ENCODE data around the gene RAB17.

The RAB17 gene

GRCh38 chr2:237577956-237578870 is 12.3 kb downstream of the RAB17 start:
- Mint-ChIP-seq H3K4me3 (no peak overlapping the region), H3K36me3 (peaks cover 5% of the 10 kb centered on the region), H3K4me1 (peaks cover 9% of the 10 kb centered on the region), H3K9me3 (no peaks in the 10 kb centered on the region), H3K27ac (no peak overlapping the region)
- no peak for ATAC-seq
- DNase-seq (ENCODE audit: low spot score in 2 of 2): no peak

GRCh38 chr2:237577458-237577857 is 13.1 kb downstream of the RAB17 start:
- DNase-seq (ENCODE audit: low spot score in 2 of 2): no peak
- Mint-ChIP-seq H3K27ac (no peak overlapping the region), H3K4me3 (no peak overlapping the region), H3K36me3 (peaks cover 5% of the 10 kb centered on the region), H3K4me1 (peaks cover 9% of the 10 kb centered on the region), H3K9me3 (no peaks in the 10 kb centered on the region)
- no peak for ATAC-seq

DNA sequence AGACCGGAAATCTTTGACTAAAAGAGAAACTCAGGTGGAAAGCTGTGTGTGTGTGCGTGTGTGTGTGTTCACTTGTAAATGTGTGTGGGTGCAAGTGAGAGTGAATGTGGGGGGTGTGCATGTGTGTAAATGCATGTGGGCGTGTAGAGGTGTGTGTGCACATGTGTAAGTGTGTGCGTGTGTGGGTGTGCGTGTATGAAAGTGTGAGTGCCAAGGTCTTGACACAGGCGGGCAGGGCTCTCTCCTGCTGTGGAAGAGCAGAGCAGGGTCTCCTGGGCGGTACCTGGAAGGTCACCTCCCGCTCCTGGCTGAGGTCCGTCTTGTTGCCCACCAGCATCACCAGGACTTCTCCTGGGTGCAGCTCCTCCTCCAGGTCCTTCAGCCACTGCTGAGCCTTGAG is 13.6 kb downstream of the RAB17 start:
- Mint-ChIP-seq H3K4me1 (peaks cover 11% of the 10 kb centered on the region), H3K9me3 (no peaks in the 10 kb centered on the region), H3K36me3 (peaks cover 2% of the 10 kb centered on the region), H3K27ac (no peak overlapping the region), H3K4me3 (no peak overlapping the region)
- ATAC-seq (no peak), DNase-seq (ENCODE audit: low spot score in 2 of 2) (no peak)

- no peak overlapping the region for H3K4me3 Mint-ChIP-seq
- H3K36me3 Mint-ChIP-seq: no peaks in the 10 kb centered on the region
- H3K27ac Mint-ChIP-seq: no peak overlapping the region
- no peaks in the 10 kb centered on the region for H3K9me3 Mint-ChIP-seq
- ATAC-seq (no peak), DNase-seq (ENCODE audit: low spot score in 2 of 2) (no peak)
- peaks cover 15% of the 10 kb centered on the region for H3K4me1 Mint-ChIP-seq
Measured at GRCh38 chr2:237575869-237576862, 14.4 kb downstream of the RAB17 start.

- Mint-ChIP-seq H3K4me1 (peaks cover 15% of the 10 kb centered on the region), H3K9me3 (no peaks in the 10 kb centered on the region), H3K4me3 (no peak overlapping the region), H3K27ac (peak overlapping the region; percentile 50), H3K36me3 (no peaks in the 10 kb centered on the region)
- ATAC-seq: no peak
- DNase-seq (ENCODE audit: low spot score in 2 of 2): no peak
Measured at GRCh38 chr2:237574894-237575868, 15.4 kb downstream of the RAB17 start.

DNA sequence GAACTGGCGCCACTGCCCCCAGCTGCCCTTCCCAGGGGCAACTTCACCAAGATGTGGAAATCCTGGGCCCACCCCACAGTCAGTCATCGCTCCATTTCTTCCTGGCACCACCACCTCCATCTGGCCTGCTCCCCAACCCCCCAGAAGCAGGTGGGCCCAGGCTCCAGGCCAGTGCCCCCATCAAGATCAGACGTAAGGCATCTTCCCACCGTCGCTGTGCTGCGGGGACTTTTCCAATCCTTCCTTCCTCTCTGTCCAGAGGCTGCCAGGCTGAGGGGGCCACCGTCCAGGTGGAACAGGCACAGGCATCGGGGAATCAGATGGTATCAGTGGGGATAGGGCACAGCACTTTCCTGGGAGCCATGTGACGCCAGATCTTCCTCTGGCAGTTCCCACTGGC is 16.1 kb downstream of the RAB17 start:
- peak overlapping the region; percentile 50 for H3K27ac Mint-ChIP-seq
- no peak overlapping the region for H3K4me3 Mint-ChIP-seq
- H3K9me3 Mint-ChIP-seq: no peaks in the 10 kb centered on the region
- no peaks in the 10 kb centered on the region for H3K36me3 Mint-ChIP-seq
- no peak for ATAC-seq
- no peak for DNase-seq (ENCODE audit: low spot score in 2 of 2)
- peaks cover 15% of the 10 kb centered on the region for H3K4me1 Mint-ChIP-seq

- no peaks in the 10 kb centered on the region for H3K9me3 Mint-ChIP-seq
- ATAC-seq (no peak), DNase-seq (ENCODE audit: low spot score in 2 of 2) (no peak)
- no peak overlapping the region for H3K4me3 Mint-ChIP-seq
- H3K27ac Mint-ChIP-seq: peak overlapping the region; percentile 50
- H3K4me1 Mint-ChIP-seq: peaks cover 15% of the 10 kb centered on the region
- no peaks in the 10 kb centered on the region for H3K36me3 Mint-ChIP-seq
Measured at GRCh38 chr2:237573721-237574415, 16.7 kb downstream of the RAB17 start.

GRCh38 chr2:237572742-237573101 is 17.8 kb downstream of the RAB17 start:
- ATAC-seq: no peak
- Mint-ChIP-seq H3K36me3 (no peaks in the 10 kb centered on the region), H3K4me3 (no peak overlapping the region)

DNA sequence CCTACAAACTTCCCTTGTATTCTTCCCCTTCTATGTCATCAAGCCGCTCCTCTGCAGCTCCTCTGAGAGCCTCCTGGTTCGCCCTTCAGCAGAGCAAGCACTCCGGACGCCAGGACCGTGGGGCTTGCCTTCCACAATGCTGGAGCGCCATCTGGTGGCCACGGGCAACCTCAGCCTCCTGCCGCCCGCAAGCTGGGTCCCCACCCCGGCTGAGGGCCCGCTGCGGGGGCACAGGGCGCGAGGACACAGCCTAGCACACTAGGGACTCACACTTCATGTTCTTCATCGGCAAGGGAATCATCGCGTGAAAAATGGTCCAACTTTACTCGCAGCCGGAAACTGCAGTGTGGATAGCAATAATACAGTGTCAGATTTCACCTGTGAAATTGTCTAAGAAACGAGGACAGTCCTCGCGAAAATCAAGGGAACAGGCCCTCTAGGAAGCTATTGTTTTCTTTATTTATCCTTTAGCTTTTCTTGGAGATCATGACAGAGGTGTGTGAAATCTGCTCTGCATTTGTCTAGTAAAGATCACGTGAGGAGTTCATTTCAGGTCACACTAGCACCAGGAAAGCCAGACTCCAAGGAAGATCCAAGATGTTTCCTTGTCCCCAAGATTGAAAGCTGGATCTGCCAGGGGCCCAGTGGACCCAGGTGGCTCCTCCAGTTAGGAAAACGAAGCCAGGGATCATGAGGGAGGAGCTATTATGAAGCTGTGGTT is 18.4 kb downstream of the RAB17 start:
- ATAC-seq (peak; percentile 91), DNase-seq (ENCODE audit: low spot score in 2 of 2) (peak; percentile 87 to 90)
- no peak overlapping the region for H3K27ac Mint-ChIP-seq
- peaks cover 15% of the 10 kb centered on the region for H3K4me1 Mint-ChIP-seq
- H3K36me3 Mint-ChIP-seq: no peaks in the 10 kb centered on the region
- H3K4me3 Mint-ChIP-seq: no peak overlapping the region
- H3K9me3 Mint-ChIP-seq: no peaks in the 10 kb centered on the region

More at GRCh38 chr2:237572742-237573101, 17.8 kb downstream of the RAB17 start:
- peaks cover 15% of the 10 kb centered on the region for H3K4me1 Mint-ChIP-seq
- H3K9me3 Mint-ChIP-seq: no peaks in the 10 kb centered on the region
- no peak for DNase-seq (ENCODE audit: low spot score in 2 of 2)
- H3K27ac Mint-ChIP-seq: no peak overlapping the region

DNA sequence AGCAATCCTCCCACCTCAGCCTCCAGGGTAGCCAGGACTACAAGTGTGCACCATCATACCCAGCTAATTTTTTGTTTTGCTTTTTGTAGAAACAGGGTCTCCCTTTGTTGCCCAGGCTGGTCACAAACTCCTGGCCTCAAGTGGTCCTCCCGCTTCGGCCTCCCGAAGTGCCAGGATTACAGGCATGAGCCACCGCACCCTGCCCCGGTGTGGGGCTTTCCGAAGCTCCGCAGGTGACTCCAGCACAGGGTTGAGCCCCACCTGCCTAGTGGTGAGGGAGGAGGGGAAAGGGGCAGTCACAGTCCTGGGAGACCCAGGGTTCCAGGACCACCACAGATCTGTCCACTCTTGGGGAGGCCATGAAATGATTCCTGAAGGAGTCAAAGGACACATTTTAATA is 19.0 kb downstream of the RAB17 start:
- Mint-ChIP-seq H3K4me3 (no peak overlapping the region), H3K36me3 (no peaks in the 10 kb centered on the region)
- no peak for ATAC-seq

GRCh38 chr2:237570776-237571335 is 19.7 kb downstream of the RAB17 start:
- H3K4me3 Mint-ChIP-seq: no peak overlapping the region
- H3K27ac Mint-ChIP-seq: no peak overlapping the region
- DNase-seq (ENCODE audit: low spot score in 2 of 2) (no peak), ATAC-seq (no peak)
- H3K9me3 Mint-ChIP-seq: no peaks in the 10 kb centered on the region
- no peaks in the 10 kb centered on the region for H3K36me3 Mint-ChIP-seq
- peaks cover 6% of the 10 kb centered on the region for H3K4me1 Mint-ChIP-seq

More for the DNA sequence above, 19.0 kb downstream of the RAB17 start:
- H3K9me3 Mint-ChIP-seq: no peaks in the 10 kb centered on the region
- DNase-seq (ENCODE audit: low spot score in 2 of 2): no peak
- H3K27ac Mint-ChIP-seq: no peak overlapping the region
- peaks cover 9% of the 10 kb centered on the region for H3K4me1 Mint-ChIP-seq

DNA sequence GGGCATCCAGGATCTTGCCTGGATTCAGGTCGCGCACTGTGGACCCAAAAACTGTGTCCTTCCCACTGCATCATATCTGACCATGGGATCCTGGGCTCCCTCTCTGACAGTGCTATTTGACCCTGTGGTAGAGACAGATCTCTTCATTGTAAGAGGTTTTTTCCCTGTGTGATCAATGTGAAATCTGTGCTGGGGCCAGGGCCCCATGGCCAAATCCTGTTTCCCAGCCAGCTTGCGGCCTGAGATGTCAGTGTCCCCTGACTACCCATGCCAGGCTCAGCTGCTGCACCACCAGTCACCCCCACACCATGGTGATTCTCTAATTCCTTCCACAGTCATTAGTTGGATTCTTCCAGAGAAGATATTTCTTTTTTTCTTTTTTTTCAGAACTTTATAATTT is 20.6 kb downstream of the RAB17 start:
- Mint-ChIP-seq H3K36me3 (no peaks in the 10 kb centered on the region), H3K4me3 (no peak overlapping the region), H3K27ac (no peak overlapping the region), H3K9me3 (no peaks in the 10 kb centered on the region), H3K4me1 (peaks cover 6% of the 10 kb centered on the region)
- no peak for ATAC-seq
- DNase-seq (ENCODE audit: low spot score in 2 of 2): no peak

DNA sequence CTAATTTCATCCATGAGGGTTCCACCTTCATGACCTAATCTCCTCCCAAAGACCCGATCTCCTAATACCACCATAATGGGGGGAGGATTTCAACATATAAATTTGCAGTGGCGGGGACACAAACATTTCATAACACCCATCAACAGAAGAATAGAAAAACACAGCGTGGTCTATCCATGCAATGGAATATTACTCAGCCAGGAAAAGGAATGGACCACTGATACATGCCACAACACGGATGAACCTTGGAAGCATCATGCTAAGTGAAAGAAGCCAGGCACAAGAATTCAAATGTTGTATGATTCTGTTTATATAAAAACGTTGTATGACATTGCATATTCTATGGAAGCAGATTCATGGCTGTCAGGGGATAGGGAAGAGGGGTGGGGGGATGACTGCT is 21.5 kb downstream of the RAB17 start:
- Mint-ChIP-seq H3K27ac (no peak overlapping the region), H3K9me3 (no peaks in the 10 kb centered on the region), H3K4me3 (no peak overlapping the region), H3K36me3 (no peaks in the 10 kb centered on the region), H3K4me1 (peaks cover 6% of the 10 kb centered on the region)
- ATAC-seq: no peak
- DNase-seq (ENCODE audit: low spot score in 2 of 2): no peak

Measured in stimulated activated effector memory CD8-positive, alpha-beta T cell treated with anti-CD3 and anti-CD28 coated beads, Interleukin-12 subunit alpha, Interleukin-12 subunit beta, amount 100 ng/mL, for 72 hours (primary cell).